ENCODE results near the gene PLPP4.

The PLPP4 gene

DNA sequence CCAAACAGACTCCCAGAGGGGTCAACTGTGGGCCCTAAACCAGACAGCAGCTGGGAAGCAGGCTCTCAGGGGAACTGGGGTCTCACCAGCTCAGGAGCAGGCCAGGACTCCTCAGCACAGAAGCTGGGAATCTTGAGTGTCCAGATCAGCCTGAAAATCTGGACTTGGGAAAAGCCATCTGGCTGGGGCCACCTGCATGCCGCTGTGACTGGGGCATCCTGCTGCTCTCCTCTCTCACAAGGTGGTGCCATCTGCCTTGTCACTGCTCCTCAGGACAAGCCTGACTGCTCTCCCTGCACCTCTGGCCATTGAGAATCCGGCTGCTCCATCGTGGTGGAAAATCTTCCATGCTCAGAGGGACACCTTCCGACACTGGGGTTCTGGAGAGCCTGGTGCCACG lies 141.4 kb downstream of the PLPP4 start:
- H3K4me3 ChIP-seq (ENCODE audit: low read depth, low read length) = no peak overlapping the region
- TF ChIP-seq, protein P1, sequence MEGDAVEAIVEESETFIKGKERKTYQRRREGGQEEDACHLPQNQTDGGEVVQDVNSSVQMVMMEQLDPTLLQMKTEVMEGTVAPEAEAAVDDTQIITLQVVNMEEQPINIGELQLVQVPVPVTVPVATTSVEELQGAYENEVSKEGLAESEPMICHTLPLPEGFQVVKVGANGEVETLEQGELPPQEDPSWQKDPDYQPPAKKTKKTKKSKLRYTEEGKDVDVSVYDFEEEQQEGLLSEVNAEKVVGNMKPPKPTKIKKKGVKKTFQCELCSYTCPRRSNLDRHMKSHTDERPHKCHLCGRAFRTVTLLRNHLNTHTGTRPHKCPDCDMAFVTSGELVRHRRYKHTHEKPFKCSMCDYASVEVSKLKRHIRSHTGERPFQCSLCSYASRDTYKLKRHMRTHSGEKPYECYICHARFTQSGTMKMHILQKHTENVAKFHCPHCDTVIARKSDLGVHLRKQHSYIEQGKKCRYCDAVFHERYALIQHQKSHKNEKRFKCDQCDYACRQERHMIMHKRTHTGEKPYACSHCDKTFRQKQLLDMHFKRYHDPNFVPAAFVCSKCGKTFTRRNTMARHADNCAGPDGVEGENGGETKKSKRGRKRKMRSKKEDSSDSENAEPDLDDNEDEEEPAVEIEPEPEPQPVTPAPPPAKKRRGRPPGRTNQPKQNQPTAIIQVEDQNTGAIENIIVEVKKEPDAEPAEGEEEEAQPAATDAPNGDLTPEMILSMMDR (IDR thresholded peaks at IDR 0.05; ENCODE audit: control insufficient read depth, extremely low read depth, insufficient read depth) = peak; percentile 43
- DNase-seq (ENCODE audit: low read depth) = peak; percentile 7

DNA sequence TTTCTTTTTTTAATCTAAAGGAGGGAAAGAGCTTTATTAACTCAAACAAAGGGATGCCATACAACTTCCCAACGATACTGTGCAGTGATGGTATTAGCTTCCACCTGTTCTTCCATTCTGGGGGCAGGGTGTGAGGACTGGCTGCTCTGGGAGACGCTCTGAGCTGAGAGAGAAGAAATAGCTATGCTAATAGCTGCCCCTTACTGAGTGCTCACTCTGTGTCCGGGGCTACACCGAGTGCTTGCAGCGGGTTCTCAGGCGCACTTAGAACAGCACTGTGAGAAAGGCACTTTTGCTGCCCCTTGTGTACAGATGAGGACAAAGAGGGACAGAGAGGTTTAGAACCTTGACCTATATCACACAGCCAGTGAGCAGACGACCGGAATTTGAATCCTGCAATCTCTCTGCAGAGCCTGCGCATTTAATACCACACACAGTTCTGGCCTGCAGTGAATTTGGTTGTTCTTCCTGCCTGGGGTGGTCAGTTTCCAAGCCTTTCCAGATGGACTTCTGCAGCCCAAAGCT lies 142.2 kb downstream of the PLPP4 start:
- H3K4me3 ChIP-seq (ENCODE audit: low read depth, low read length) = no peak overlapping the region
- TF ChIP-seq, protein P1 (IDR thresholded peaks at IDR 0.05; ENCODE audit: control insufficient read depth, extremely low read depth, insufficient read depth) = no peak
- DNase-seq (ENCODE audit: low read depth) = no peak

DNA sequence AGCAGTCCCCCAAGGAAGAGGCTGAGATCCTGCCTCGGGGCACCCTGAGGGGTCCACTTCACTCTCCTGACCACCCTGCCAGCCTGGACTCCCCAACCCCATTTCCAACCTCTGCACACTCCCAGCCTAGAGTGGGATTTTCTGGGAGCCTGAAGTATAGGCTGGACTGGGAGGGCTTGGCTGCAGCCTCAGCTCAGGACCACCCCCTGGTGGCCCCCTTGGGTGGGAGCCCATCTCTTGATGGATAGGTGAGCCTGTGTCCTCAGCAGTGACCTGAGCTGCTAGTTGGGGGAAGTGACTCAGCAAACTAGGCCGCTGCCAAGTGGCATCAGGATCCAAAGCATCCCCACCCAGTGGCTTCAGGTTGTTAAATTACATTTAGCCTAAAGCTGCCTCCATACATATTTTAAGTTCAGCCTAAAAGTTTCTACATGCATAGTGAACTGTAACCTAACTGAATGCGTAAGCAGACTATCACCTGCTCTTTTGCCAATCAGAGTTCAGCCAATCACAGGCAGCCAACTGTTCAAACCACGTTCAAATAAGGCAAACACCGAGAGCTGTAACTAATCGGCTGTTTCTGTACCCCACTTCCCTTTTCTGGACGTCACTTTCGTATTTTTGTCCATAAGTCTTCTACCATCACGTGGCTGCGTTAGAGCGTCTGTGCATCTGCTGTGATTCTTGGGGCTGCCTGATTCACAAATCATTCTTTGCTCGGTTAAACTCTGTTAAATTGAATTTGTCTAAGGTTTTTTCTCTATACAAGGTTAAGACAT lies 144.0 kb downstream of the PLPP4 start:
- H3K4me3 ChIP-seq (ENCODE audit: low read depth, low read length) = no peak overlapping the region
- TF ChIP-seq, protein P1 (IDR thresholded peaks at IDR 0.05; ENCODE audit: control insufficient read depth, extremely low read depth, insufficient read depth) = 0 out of 2 replicates have a peak, but pooled peaks have one; percentile 8
- no peak for DNase-seq (ENCODE audit: low read depth)

DNA sequence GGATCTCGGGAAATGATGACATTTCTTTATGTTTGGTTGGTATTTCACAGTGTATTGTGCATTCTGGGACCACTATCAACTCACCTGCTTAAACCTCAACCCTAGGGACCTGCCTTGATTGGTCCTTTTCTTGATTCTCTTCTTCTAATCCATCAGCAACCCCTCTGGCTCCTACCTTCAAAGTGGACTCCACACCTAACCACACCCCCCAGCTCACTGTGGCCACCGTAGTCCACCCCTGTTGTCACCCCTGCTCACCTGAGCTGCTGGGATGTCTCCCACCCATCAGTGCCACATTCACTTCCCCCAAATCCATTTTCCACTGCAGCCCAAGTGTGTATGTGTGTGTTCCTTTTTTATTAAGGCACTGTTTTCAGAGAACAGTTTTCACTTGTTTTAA lies 145.0 kb downstream of the PLPP4 start:
- no peak for DNase-seq (ENCODE audit: low read depth)
- TF ChIP-seq, protein P1 (IDR thresholded peaks at IDR 0.05; ENCODE audit: control insufficient read depth, extremely low read depth, insufficient read depth) = no peak
- H3K4me3 ChIP-seq (ENCODE audit: low read depth, low read length) = no peak overlapping the region

DNA sequence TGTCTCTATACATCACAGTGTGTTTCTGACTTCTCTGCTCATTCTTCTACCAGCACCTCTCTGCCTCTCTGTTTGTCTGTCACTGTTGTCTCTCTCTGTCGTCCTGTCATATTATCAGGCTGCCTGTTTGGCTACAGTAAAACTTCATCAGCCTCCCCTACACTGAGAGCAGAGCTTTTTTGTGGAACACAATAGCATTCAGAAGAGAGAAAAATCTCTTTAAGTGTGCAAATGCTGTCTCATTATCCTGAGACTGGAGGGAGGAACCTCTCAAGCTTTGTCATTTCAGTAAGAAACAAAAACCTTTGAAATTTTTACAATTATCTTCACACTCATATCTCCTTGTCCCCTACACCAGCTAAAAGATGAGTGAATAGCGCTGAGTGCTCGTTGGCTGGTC lies 148.4 kb downstream of the PLPP4 start:
- DNase-seq (ENCODE audit: low read depth) = no peak
- no peak overlapping the region for H3K4me3 ChIP-seq (ENCODE audit: low read depth, low read length)
- TF ChIP-seq, protein P1 (IDR thresholded peaks at IDR 0.05; ENCODE audit: control insufficient read depth, extremely low read depth, insufficient read depth) = no peak

DNA sequence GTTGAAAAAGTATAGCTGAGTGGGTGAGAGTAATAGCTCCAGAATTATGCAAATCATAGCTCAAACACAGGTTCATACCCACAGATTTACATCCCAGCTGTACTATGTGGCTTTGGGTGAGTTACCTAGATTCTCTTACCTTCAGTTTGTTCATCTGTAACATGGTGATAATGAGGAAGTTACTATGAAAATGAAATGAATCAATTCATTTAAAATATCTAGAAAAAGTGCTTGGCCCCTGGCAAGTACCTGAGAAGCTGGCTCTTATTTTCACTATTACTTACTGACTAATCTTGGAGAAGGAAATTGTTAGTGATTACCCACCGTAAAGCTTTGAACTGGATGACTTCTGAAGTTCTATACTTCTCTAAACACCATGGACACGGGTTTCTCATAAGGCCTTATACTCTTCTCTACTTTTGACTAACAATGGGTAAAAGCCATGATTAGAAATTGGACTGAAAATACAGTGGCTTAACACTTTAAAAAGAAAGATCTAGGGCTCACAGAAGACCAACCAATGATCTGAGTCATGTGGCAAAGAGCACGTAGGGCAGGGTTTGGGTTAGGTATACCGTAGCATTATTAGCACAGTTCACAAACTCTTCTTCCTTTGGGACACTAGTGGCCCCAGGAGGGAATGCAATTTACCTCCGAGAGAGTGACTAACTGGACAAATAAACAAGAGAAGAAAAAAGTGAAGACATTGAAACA lies 149.2 kb downstream of the PLPP4 start:
- no peak for DNase-seq (ENCODE audit: low read depth)
- TF ChIP-seq, protein P1 (IDR thresholded peaks at IDR 0.05; ENCODE audit: control insufficient read depth, extremely low read depth, insufficient read depth) = no peak

More for the DNA sequence above, 149.2 kb downstream of the PLPP4 start:
- H3K4me3 ChIP-seq (ENCODE audit: low read depth, low read length) = no peak overlapping the region

Measured in LNCaP clone FGC (cell line).